GM12891 (cell line): ENCODE data around the gene LRP6.
"Not testable (repeated sequence)": the region's sequence is repeated elsewhere in the genome, so short reads cannot be mapped to it uniquely, and the experiment has no call there.

Source experiments
- DNase-seq: peaks from one replicate; pipeline ENCODE4 v3.0.0; 2011; ENCODE audit warnings: low spot score; ENCODE audit not compliant: insufficient read length
- FAIRE-seq: peaks from 2 replicates; lab custom pipeline; 2011; peaks lifted over from hg19 to GRCh38; lab: Jason Lieb, UNC
- PAX5 ChIP-seq: IDR thresholded peaks from 2 replicates; pipeline ENCODE4 v1.6.1; 2011; ENCODE audit warnings: low read length, moderate library complexity, mild to moderate bottlenecking; ENCODE audit not compliant: insufficient read depth, severe bottlenecking
- POLR2A ChIP-seq: IDR thresholded peaks from 2 replicates; pipeline ENCODE4 v1.6.1; 2011; ENCODE audit warnings: low read depth, low read length, control low read depth
- POLR2AphosphoS5 ChIP-seq: IDR thresholded peaks from 2 replicates; pipeline ENCODE4 v1.6.1; 2011; ENCODE audit warnings: low read depth, low read length, control low read depth
- POU2F2 ChIP-seq: IDR thresholded peaks from 2 replicates; pipeline ENCODE4 v1.6.1; 2011; ENCODE audit warnings: low read depth, mild to moderate bottlenecking, control low read depth, low read length, moderate library complexity
- SPI1 ChIP-seq: IDR thresholded peaks from 2 replicates; pipeline ENCODE4 v1.6.1; 2011; ENCODE audit warnings: low read depth, low read length, control low read depth
- TAF1 ChIP-seq: IDR thresholded peaks from 2 replicates; pipeline ENCODE4 v1.6.1; 2011; ENCODE audit warnings: low read depth, low read length, control low read depth

The LRP6 gene

GRCh38 chr12:12138203-12139154 is 128.4 kb downstream of the LRP6 start:
- peak; percentile 9 for FAIRE-seq
- TF ChIP-seq POLR2AphosphoS5 (no peak), PAX5 (no peak), POLR2A (no peak), POU2F2 (no peak), SPI1 (no peak), TAF1 (no peak)
- no peak for DNase-seq

GRCh38 chr12:12133785-12134184 is 133.1 kb downstream of the LRP6 start:
- no peak for FAIRE-seq
- DNase-seq, result no peak
- TF ChIP-seq SPI1, result no peak
- TF ChIP-seq POLR2A, result no peak
- no peak for TF ChIP-seq POU2F2
- TF ChIP-seq POLR2AphosphoS5, result no peak
- no peak for TF ChIP-seq PAX5
- TF ChIP-seq TAF1, result no peak

- DNase-seq, result no peak
- no peak for FAIRE-seq
- TF ChIP-seq POU2F2 (no peak), POLR2AphosphoS5 (no peak)
Observed at GRCh38 chr12:12133259-12133658, 133.6 kb downstream of the LRP6 start.

GRCh38 chr12:12128670-12129069 is 138.2 kb downstream of the LRP6 start:
- TF ChIP-seq SPI1 (peak; percentile 45; the same call in 1 of the 2 replicates), POLR2AphosphoS5 (no peak), TAF1 (no peak)
- DNase-seq (no peak), FAIRE-seq (no peak)

- TF ChIP-seq POU2F2, result no peak
- TF ChIP-seq POLR2A, result no peak
- TF ChIP-seq POLR2AphosphoS5, result no peak
- FAIRE-seq (no peak), DNase-seq (no peak)
Observed at GRCh38 chr12:12127304-12127703, 139.5 kb downstream of the LRP6 start.

- no peak for FAIRE-seq
- no peak for DNase-seq
- TF ChIP-seq POLR2A (no peak), POU2F2 (no peak), SPI1 (no peak), TAF1 (no peak)
Observed at GRCh38 chr12:12126551-12126950, 140.3 kb downstream of the LRP6 start.

GRCh38 chr12:12123036-12123604 is 143.7 kb downstream of the LRP6 start:
- TF ChIP-seq SPI1 (no peak), POLR2AphosphoS5 (no peak), POLR2A (no peak), TAF1 (no peak), PAX5 (no peak), POU2F2 (no peak)
- DNase-seq, result no peak
- no peak for FAIRE-seq

- no peak for TF ChIP-seq TAF1
- no peak for TF ChIP-seq POLR2A
- no peak for TF ChIP-seq POU2F2
- no peak for TF ChIP-seq POLR2AphosphoS5
- no peak for TF ChIP-seq SPI1
- TF ChIP-seq PAX5, result no peak
- DNase-seq, result no peak
- no peak for FAIRE-seq
Observed at GRCh38 chr12:12121061-12121460, 145.8 kb downstream of the LRP6 start.

GRCh38 chr12:12116677-12117076 is 150.2 kb downstream of the LRP6 start:
- FAIRE-seq (no peak), DNase-seq (no peak)
- TF ChIP-seq POLR2AphosphoS5, result no peak
- no peak for TF ChIP-seq TAF1
- no peak for TF ChIP-seq PAX5
- TF ChIP-seq POLR2A, result no peak
- no peak for TF ChIP-seq SPI1
- no peak for TF ChIP-seq POU2F2

- FAIRE-seq, result no peak
- no peak for DNase-seq
- TF ChIP-seq SPI1 (no peak), POU2F2 (no peak), PAX5 (no peak), TAF1 (no peak), POLR2AphosphoS5 (no peak), POLR2A (no peak)
Observed at GRCh38 chr12:12115514-12115913, 151.3 kb downstream of the LRP6 start.

- not testable (repeated sequence) for DNase-seq, FAIRE-seq
Observed at GRCh38 chr12:12110923-12111555, 155.8 kb downstream of the LRP6 start.
